HepG2 (cell line): ENCODE results near the gene ZNF175. TPM values are rescaled to one million over a fixed set of nuclear protein-coding genes. Genes with fewer than 3 reads are reported as not detected.
A peak's percentile ranks its signal among the peaks of the same experiment; 100 is the strongest.

Experiments used
- AKAP8 ChIP-seq: sonication (generic); formaldehyde crosslinking; IDR thresholded peaks from 2 replicates; pipeline ENCODE4 v1.5.1; 2020; ENCODE audit warnings: mild to moderate bottlenecking, missing genetic modification reagents
- FOXJ3 ChIP-seq: sonication (generic); formaldehyde crosslinking; IDR thresholded peaks from 2 replicates; pipeline ENCODE4 v1.4.0; 2020; ENCODE audit warnings: missing genetic modification reagents, mild to moderate bottlenecking, borderline replicate concordance
- HHEX ChIP-seq: IDR thresholded peaks from 2 replicates; pipeline ENCODE4 v1.6.1; 2016; ENCODE audit warnings: control low read depth
- HNRNPL ChIP-seq: fragments of 200-400 bp; formaldehyde crosslinking; IDR thresholded peaks from 2 replicates; pipeline ENCODE4 v1.6.1; 2017; ENCODE audit warnings: mild to moderate bottlenecking, low read depth, low read length
- KLF16 ChIP-seq, 2 experiments: sonication (generic) in 1 of 2; formaldehyde crosslinking in 1 of 2; IDR thresholded peaks; 2 replicates each; pipeline versions ENCODE4 v1.6.1 to v1.8.0; 2016 to 2023; ENCODE audit warnings: missing genetic modification reagents in 2 of 2, missing compliant biosample characterization in 1 of 2
- NFIC ChIP-seq: IDR thresholded peaks from 2 replicates; pipeline ENCODE4 v1.6.1; 2012; ENCODE audit warnings: mild to moderate bottlenecking, low read length, inconsistent platforms
- NKX3-1 ChIP-seq: sonication (generic); formaldehyde crosslinking; IDR thresholded peaks from 2 replicates; pipeline ENCODE4 v1.5.0; 2020; ENCODE audit warnings: missing genetic modification reagents
- NR1H2 ChIP-seq: sonication (generic); formaldehyde crosslinking; IDR thresholded peaks from 2 replicates; pipeline ENCODE4 v1.8.1; 2022; ENCODE audit warnings: low read depth, missing genetic modification reagents, borderline replicate concordance
- PAWR ChIP-seq: sonication (generic); formaldehyde crosslinking; IDR thresholded peaks from 2 replicates; pipeline ENCODE4 v1.4.0; 2020; ENCODE audit warnings: missing genetic modification reagents, mild to moderate bottlenecking, borderline replicate concordance
- PLSCR1 ChIP-seq: sonication (generic); formaldehyde crosslinking; IDR thresholded peaks from 2 replicates; pipeline ENCODE4 v1.5.0; 2020; ENCODE audit warnings: missing genetic modification reagents, mild to moderate bottlenecking, borderline replicate concordance
- SMAD1 ChIP-seq: sonication (generic); formaldehyde crosslinking; IDR thresholded peaks from 2 replicates; pipeline ENCODE4 v1.4.0; 2020; ENCODE audit warnings: missing genetic modification reagents, low read depth, mild to moderate bottlenecking, borderline replicate concordance
- SOX6 ChIP-seq, 2 experiments: fragments of 450-650 bp in 1 of 2; sonication (generic) in 1 of 2; formaldehyde crosslinking in 1 of 2; IDR thresholded peaks; 2 replicates each; pipeline versions ENCODE4 v1.4.0 to v1.6.1; 2017 to 2020; ENCODE audit warnings: antibody characterized with exemption in 1 of 2, mild to moderate bottlenecking in 1 of 2, missing genetic modification reagents in 1 of 2
- U2AF2 ChIP-seq: fragments of 200-400 bp; formaldehyde crosslinking; IDR thresholded peaks from 2 replicates; pipeline ENCODE4 v1.6.1; 2017; ENCODE audit warnings: low read depth, mild to moderate bottlenecking, low read length
- ZFP37 ChIP-seq: sonication (generic); formaldehyde crosslinking; IDR thresholded peaks from 2 replicates; pipeline ENCODE4 v1.4.0; 2020; ENCODE audit warnings: missing genetic modification reagents, borderline replicate concordance
- ZMAT3 ChIP-seq: sonication (generic); formaldehyde crosslinking; conservative IDR thresholded peaks from 2 replicates; pipeline ENCODE4 v1.7.0; 2021; ENCODE audit warnings: missing genetic modification reagents
- ZNF10 ChIP-seq: sonication (generic); formaldehyde crosslinking; IDR thresholded peaks from 2 replicates; pipeline ENCODE4 v1.4.0; 2020; ENCODE audit warnings: mild to moderate bottlenecking, low read depth, missing genetic modification reagents, borderline replicate concordance
- ZNF264 ChIP-seq: sonication (generic); formaldehyde crosslinking; IDR thresholded peaks from 2 replicates; pipeline ENCODE4 v1.4.0; 2020; ENCODE audit warnings: missing genetic modification reagents
- ZNF280D ChIP-seq: sonication (generic); formaldehyde crosslinking; IDR thresholded peaks from 2 replicates; pipeline ENCODE4 v1.5.1; 2020; ENCODE audit warnings: mild to moderate bottlenecking, missing genetic modification reagents
- ZNF614 ChIP-seq: IDR thresholded peaks from 2 replicates; pipeline ENCODE4 v1.6.1; 2018; ENCODE audit warnings: missing biosample characterization, missing genetic modification reagents, inconsistent platforms, borderline replicate concordance
- polyA plus RNA-seq, 8 experiments: library from polyadenylated mRNA; depleted of rRNA in 3 of 8; stranded (reverse) in 7 of 8; unstranded in 1 of 8; fragments of >200 nt; fragmentation: Illumina TruSeq in 4 of 8; extraction: Trizol in 4 of 8; gene quantifications; 2 replicates each; pipeline versions ENCODE4 v1.2.1 to v1.2.3, GENCODE V29; 2011 to 2016; ENCODE audit warnings: low read depth in 4 of 8, missing spikeins in 1 of 8, mixed read lengths in 1 of 8; ENCODE audit not compliant: insufficient read depth in 1 of 8
- total RNA-seq, 5 experiments: library from RNA; depleted of rRNA; stranded (reverse); fragments of >200 nt; fragmentation: Illumina TruSeq; extraction: Trizol; gene quantifications; 2 replicates each; pipeline ENCODE4 v1.2.3, GENCODE V29; 2016; ENCODE audit warnings: low read depth in 1 of 5
- TF ChIP-seq, protein P1 (sequence below): IDR thresholded peaks from 2 replicates; pipeline ENCODE4 v1.6.1; 2016; ENCODE audit warnings: mild to moderate bottlenecking
- TF ChIP-seq, protein P2 (sequence below): IDR thresholded peaks from 2 replicates; pipeline ENCODE4 v1.6.1; 2016; ENCODE audit warnings: low read depth
- TF ChIP-seq, protein P3 (sequence below): sonication (generic); formaldehyde crosslinking; IDR thresholded peaks from 2 replicates; pipeline ENCODE4 v1.8.0; 2022; ENCODE audit warnings: mild to moderate bottlenecking, missing genetic modification reagents, moderate library complexity

Gene ZNF175
- total and polyA plus RNA-seq, 2 of the 13 experiments (the other 11 are each of a cell fraction or from before 2014, with no cell fraction given): 1.2 to 1.5 TPM

DNA sequence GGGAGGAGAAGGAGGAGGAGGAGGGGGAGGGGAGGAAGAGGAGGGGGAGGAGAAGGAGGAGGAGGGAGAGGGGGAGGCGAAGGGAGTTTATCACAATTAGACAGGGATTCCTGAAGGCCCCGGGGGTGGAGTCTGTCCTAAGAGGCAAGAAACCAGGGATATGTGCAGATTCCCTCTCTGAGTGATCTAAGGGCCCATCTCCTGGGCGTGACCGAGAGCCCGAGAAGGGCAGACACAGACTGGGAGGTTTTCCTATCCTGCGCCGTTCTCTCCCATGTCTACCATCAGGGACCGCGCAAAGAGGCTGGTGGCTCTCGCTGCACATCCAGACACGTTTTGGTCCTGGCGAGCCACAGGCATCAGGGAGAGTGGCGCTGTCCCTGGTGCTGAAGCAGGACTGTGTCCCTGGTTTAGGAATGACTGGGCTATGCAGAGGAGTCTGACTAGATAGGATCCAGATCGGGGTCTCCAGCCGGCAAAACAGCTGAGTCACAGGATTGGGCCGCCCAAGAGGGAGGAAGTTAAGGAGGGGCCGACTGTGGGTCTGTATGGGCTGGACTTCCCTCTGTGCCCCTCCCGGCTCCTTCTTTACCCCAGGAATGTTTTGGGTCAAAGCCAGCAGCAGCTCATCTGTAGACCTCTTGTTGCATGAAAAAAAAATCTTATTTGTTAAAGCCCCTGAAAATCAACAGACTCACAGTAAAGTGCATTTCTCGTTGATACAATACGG lies 17.9 kb upstream of the ZNF175 start (continued):
- TF ChIP-seq, protein P1, sequence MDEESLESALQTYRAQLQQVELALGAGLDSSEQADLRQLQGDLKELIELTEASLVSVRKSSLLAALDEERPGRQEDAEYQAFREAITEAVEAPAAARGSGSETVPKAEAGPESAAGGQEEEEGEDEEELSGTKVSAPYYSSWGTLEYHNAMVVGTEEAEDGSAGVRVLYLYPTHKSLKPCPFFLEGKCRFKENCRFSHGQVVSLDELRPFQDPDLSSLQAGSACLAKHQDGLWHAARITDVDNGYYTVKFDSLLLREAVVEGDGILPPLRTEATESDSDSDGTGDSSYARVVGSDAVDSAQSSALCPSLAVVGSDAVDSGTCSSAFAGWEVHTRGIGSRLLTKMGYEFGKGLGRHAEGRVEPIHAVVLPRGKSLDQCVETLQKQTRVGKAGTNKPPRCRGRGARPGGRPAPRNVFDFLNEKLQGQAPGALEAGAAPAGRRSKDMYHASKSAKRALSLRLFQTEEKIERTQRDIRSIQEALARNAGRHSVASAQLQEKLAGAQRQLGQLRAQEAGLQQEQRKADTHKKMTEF (CRISPR knock-in tag): no peak; the same call in 1 of the 2 replicates
- peak; percentile 96 for TF ChIP-seq NKX3-1 (CRISPR knock-in tag)
- TF ChIP-seq ZMAT3 (CRISPR knock-in tag): peak; percentile 85; the same call in 1 of the 2 replicates
- no peak for TF ChIP-seq HHEX
- TF ChIP-seq ZNF614 (CRISPR knock-in tag): no peak
- TF ChIP-seq NR1H2 (CRISPR knock-in tag): no peak
- TF ChIP-seq KLF16 (CRISPR knock-in tag; IDR thresholded peaks at IDR 0.05): peak in 1 of 2 experiments; percentile 85; a peak in 2 of 4 replicates
- TF ChIP-seq SOX6 (IDR thresholded peaks at IDR 0.05): no peak
- no peak for TF ChIP-seq SOX6 (CRISPR knock-in tag; IDR thresholded peaks at IDR 0.05)
- no peak for TF ChIP-seq AKAP8 (CRISPR knock-in tag)
- peak; percentile 91; the same call in 1 of the 2 replicates for TF ChIP-seq ZFP37 (CRISPR knock-in tag)
- peak; percentile 88 for TF ChIP-seq ZNF264
- TF ChIP-seq HNRNPL: no peak
- no peak for TF ChIP-seq ZNF280D
- TF ChIP-seq, protein P2, sequence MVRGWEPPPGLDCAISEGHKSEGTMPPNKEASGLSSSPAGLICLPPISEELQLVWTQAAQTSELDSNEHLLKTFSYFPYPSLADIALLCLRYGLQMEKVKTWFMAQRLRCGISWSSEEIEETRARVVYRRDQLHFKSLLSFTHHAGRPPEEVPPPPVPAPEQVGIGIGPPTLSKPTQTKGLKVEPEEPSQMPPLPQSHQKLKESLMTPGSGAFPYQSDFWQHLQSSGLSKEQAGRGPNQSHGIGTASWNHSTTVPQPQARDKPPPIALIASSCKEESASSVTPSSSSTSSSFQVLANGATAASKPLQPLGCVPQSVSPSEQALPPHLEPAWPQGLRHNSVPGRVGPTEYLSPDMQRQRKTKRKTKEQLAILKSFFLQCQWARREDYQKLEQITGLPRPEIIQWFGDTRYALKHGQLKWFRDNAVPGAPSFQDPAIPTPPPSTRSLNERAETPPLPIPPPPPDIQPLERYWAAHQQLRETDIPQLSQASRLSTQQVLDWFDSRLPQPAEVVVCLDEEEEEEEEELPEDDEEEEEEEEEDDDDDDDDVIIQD (CRISPR knock-in tag): 0 out of 2 replicates have a peak, but pooled peaks have one; percentile 47
- no peak for TF ChIP-seq ZNF10 (CRISPR knock-in tag)
- TF ChIP-seq FOXJ3: no peak
- TF ChIP-seq U2AF2: no peak
- no peak for TF ChIP-seq PAWR
- no peak for TF ChIP-seq NFIC
- TF ChIP-seq, protein P3, sequence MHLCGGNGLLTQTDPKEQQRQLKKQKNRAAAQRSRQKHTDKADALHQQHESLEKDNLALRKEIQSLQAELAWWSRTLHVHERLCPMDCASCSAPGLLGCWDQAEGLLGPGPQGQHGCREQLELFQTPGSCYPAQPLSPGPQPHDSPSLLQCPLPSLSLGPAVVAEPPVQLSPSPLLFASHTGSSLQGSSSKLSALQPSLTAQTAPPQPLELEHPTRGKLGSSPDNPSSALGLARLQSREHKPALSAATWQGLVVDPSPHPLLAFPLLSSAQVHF (CRISPR knock-in tag): 0 out of 2 replicates have a peak, but pooled peaks have one; percentile 58
- no peak for TF ChIP-seq SMAD1 (CRISPR knock-in tag)
- peak; percentile 79; the same call in 1 of the 2 replicates for TF ChIP-seq PLSCR1 (CRISPR knock-in tag)
